Right lobe of liver (tissue), 4 donors: ENCODE measurements around the gene DBN1.

ENCODE experiments used
- CTCF ChIP-seq, 4 donors: fragments of 200-600 bp in 3 of 4; fragments of 450-650 bp in 1 of 4; IDR thresholded peaks; one replicate each; pipeline versions ENCODE4 v1.5.1 to v1.8.0; 2016 to 2022; ENCODE audit warnings: antibody characterized with exemption in 4 of 4, mild to moderate bottlenecking in 2 of 4
- POLR2A ChIP-seq: fragments of 450-650 bp; IDR thresholded peaks from one replicate; pipeline ENCODE4 v1.6.1; 2017; ENCODE audit warnings: antibody characterized with exemption, mild to moderate bottlenecking
- donor health status: DM: no; HTN: no; CAD: no.
- donor health status: DM: no; HTN: no; CAD: no.
- donor health status: DM: no; HTN: yes; CAD: no.

GRCh38 chr5:177473443-177474001 lies at the start of gene DBN1:
- TF ChIP-seq CTCF (IDR thresholded peaks at IDR 0.05) (no peak), POLR2A (no peak)
